NCI-H748 (cell line): ENCODE measurements around the gene TAGAP.

ENCODE experiments used
- DNase-seq: peaks from one replicate; lab custom pipeline; 2025; ENCODE audit not compliant: unreplicated experiment; lab: John Stamatoyannopoulos, UW

TAGAP gene

GRCh38 chr6:159074120-159074684, 29.4 kb upstream of the TAGAP start:
- peak; percentile 58 for DNase-seq

- no peak for DNase-seq
Observed at GRCh38 chr6:159071843-159072769, 27.3 kb upstream of the TAGAP start.

- no peak for DNase-seq
Observed at GRCh38 chr6:159068904-159069578, 24.2 kb upstream of the TAGAP start.

- no peak for DNase-seq
Observed at GRCh38 chr6:159067334-159067733, 22.5 kb upstream of the TAGAP start.

- no peak for DNase-seq
Observed at GRCh38 chr6:159066483-159066882, 21.7 kb upstream of the TAGAP start.

- DNase-seq, result no peak
Observed at GRCh38 chr6:159065759-159066329, 21.1 kb upstream of the TAGAP start.

GRCh38 chr6:159065091-159065490, 20.3 kb upstream of the TAGAP start:
- DNase-seq, result no peak

GRCh38 chr6:159064477-159064876, 19.7 kb upstream of the TAGAP start:
- no peak for DNase-seq

GRCh38 chr6:159063549-159063948, 18.8 kb upstream of the TAGAP start:
- DNase-seq, result no peak

- DNase-seq, result no peak
Observed at GRCh38 chr6:159062976-159063375, 18.2 kb upstream of the TAGAP start.

GRCh38 chr6:159062564-159062945, 17.8 kb upstream of the TAGAP start:
- DNase-seq, result no peak

GRCh38 chr6:159061805-159062563, 17.2 kb upstream of the TAGAP start:
- DNase-seq, result no peak

- no peak for DNase-seq
Observed at GRCh38 chr6:159061146-159061545, 16.4 kb upstream of the TAGAP start.

GRCh38 chr6:159059885-159060506, 15.2 kb upstream of the TAGAP start:
- no peak for DNase-seq

- DNase-seq, result no peak
Observed at GRCh38 chr6:159059141-159059540, 14.3 kb upstream of the TAGAP start.

GRCh38 chr6:159056899-159057298, 12.1 kb upstream of the TAGAP start:
- no peak for DNase-seq

- peak; percentile 25 for DNase-seq
Observed at GRCh38 chr6:159056432-159056831, 11.6 kb upstream of the TAGAP start.

- no peak for DNase-seq
Observed at GRCh38 chr6:159056003-159056402, 11.2 kb upstream of the TAGAP start.

GRCh38 chr6:159053781-159054398, 9.1 kb upstream of the TAGAP start:
- no peak for DNase-seq

- no peak for DNase-seq
Observed at GRCh38 chr6:159052720-159053119, 7.9 kb upstream of the TAGAP start.
